GM21723 (cell line): Measurements from ENCODE around the gene ANKRD6.

Source experiments
- ATAC-seq: cut with Tn5 transposase; IDR thresholded peaks from one replicate; pipeline ENCODE4 v1.9.1; 2021; ENCODE audit warnings: mild to moderate bottlenecking, moderate library complexity; ENCODE audit not compliant: unreplicated experiment

Gene ANKRD6

DNA sequence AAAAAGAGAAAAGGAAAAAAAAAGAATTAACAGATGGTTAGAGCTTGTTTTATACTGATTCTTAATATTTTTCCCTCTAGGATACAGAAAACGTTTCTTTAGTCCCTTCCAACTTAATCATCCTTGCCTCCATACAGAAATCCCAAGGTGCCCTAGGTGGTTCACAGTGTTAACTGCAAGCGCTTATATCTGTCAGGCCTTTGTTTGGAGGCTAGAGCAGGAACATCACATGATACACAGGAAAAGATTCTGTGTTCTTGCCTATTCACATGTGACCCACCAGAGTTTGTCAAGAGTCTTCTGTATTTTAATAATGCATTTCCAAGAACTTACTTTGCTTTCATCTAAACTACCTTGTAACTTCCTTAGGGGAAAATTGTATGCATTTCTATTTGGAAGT, 31.3 kb downstream of the ANKRD6 start:
- no peak for ATAC-seq

DNA sequence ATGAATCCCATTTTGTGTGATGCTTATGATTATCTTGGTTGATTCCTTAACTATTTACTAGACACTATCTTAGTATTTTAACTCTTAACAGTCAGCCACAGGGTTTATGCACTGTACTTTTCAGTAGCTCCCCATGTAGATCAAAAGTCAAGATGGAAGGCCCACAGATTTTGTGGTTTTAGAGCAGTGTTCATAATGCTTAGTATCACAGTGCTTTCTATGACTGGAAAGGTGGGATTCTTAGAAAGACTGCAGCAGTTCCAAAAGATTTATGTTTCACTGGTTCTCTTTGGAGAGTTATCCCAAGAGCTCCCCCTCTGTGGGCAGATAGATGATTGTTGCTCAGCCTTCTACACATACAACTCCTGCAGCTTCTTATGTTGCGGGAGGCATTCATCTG, 34.5 kb downstream of the ANKRD6 start:
- no peak for ATAC-seq

DNA sequence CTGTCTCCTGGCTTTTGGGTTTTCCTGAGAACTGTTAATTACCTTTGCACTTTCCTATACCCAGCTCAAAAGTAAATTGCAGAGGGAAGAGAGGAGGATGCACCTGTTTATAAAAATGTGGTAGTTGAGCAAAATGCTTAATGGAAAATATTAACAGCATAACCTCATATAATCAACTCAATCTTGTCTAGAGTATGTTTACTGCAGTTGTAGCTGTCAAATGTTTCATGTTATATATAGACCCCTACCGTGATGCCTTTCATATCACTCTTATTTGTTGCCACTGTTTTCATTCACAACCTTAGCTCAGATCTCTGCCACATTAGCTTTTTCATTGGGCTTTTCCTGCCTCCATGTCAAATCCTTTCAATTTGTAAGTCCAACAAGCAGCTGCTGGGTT, 36.0 kb downstream of the ANKRD6 start:
- no peak for ATAC-seq

DNA sequence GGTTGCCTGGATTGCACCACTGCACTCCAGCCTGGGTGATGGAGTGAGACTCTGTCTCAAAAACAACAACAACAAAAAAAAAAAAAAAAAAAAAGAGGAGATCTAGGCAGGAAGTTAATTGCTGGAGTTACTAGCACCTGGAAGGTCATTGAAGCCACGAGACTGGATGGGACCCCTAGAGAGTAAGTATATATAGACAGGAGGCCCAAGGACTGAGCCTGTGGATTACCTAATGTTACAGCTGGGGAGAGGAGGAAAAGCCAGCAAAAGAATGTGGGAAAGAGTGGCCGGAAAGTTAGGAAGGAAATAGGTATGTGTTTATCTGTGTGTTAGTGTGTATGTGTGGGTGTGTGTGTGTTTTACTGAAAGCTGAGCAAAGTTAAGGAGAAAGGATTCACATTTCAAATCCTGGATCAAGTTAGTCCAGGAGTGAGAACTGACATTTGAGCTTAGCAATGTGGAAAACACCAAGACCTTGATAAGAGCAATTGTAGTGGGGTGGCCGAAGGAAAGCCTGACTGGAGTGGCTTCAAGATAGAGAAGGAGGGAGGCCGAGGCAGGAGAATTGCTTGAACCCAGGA, 38.4 kb downstream of the ANKRD6 start:
- ATAC-seq = no peak

DNA sequence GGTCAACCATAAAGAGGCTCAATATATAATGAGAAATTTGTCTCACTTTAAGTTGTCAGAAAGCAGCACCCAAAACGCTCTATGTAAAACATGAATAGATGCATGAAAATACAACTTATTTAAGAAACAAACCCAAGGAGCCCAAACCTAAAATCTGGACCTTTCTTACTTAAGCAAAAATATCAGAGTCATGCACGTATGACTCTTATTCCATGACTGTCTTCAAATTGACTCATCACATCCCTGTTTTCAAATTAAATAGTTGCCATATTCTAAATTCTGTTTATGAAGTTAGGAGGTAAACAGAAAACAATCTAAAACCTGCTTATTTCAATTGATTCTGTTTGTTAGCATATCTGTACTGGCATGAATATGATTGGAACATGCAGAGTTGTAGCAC, 42.1 kb downstream of the ANKRD6 start:
- no peak for ATAC-seq

DNA sequence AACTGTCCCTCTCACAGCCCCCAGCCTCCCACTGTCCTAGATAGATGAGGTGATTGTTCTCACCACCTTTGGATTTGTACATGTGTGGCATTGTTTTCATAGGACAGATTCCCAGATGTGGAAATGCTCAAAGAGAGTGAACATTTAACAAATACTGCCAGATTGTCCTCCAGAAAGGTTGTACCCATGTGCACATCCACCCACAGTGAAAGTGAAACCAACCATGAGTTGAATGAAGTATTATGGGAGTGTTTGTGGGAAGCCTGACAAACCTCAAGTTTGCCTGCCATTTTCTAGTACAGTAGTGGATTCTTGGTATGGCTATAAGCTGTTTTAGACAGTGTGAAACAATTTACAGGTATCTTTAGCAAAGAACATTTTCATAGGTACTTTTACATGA, 42.7 kb downstream of the ANKRD6 start:
- peak; percentile 66 for ATAC-seq

DNA sequence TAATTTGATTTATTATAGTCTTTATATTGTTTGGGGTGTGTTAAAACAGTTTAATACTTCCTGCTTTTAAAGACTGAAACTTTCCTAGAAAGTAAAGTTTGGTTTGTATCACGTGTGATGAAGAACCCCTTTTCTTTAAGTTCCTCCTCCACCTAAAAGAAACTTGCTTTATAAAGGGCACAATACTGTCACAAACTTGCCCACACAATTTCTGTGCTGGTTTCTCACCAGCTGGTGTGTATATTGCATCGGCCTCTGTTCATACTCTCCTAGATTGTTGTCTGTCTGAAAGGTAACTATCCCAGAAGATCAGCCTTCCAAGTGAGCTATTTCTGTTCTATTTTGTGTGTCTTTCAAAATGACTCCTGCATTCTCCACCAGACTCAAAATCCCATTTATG, 46.9 kb downstream of the ANKRD6 start:
- ATAC-seq = no peak

DNA sequence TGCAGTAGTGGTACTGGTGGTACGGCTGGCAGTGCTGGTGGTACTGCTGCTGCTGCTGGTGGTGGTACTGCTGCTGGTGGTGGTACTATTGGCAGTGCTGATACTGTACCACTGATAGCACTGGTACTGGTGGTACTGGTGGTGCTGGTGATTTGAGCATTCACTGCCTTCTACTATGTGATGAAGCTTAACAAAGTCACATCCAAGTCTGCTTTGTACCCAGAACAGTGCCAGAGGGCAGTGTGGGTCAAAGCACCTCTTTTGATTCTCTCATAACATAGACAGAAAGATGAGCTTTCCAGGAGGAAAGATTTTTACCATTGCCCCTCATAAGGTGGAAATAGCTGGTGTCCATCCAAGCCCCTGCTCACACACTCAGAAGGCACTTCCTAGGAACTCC, 48.7 kb downstream of the ANKRD6 start:
- no peak for ATAC-seq

DNA sequence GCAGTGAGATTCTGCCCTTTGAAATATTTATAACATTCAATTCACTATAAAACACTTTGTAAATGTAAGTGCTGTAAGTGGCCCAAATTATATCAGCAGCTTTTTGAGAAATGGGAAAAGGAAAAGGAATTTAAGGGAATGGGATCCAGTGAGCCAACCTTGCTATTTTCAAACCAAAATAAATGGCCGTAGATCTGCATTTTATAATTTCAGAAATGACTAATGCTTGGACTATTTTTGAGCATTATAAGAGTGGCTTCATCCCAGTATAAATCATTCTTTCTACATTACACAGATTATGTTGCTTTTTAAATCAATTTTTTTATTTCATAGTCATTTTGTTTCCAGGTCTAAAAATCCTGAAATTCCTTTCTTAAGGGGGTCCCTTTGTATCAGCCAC, 49.2 kb downstream of the ANKRD6 start:
- no peak for ATAC-seq

DNA sequence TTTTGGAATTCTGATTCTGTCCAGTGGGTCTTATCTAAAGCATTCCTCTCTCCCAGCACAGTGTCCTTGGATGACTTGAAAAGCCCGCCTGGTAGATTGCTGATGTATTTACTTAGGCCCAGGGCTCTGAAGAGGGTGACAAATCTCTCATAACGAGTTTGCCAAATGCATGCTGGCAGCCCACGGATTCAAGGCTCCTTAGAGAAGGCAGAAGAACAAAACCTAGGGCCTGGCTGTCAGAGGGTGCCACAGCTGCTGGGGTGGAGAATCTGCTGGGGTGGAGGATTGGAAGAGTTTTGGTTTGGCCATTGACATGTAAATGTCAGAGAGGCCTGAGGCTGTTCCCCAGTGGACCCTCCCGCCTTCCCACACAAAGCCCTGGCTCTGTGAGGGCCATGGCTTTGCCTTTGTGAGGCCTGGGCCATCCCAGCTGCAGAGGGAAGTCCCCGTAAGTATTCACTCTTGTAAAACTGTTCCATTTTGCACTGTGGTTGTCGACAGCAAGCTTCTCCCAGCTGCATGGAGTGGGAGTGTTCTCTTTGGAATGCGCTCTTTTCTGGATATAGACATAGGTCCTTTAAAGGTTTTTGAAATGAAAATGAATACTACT, 50.3 kb downstream of the ANKRD6 start:
- ATAC-seq = no peak

DNA sequence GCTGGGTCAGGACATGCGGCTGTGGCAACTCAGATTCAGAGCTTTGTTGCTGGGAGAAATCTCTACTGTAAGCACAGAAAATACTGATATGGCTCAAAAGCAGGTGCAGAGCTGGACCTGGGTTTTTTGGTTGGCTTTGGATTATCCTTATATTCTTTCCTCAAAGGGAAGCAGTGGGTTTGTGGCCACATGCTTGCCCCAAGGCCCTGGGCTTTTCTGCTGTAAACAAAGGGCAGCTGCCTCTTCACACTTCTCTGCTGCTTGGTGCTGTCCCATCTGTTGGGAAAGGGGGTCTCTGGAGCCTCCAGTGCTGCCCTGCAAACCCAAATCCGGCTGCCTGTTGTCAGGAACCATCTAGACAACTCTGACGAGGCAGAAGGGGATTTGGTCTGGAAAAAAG, 52.4 kb downstream of the ANKRD6 start:
- no peak for ATAC-seq

DNA sequence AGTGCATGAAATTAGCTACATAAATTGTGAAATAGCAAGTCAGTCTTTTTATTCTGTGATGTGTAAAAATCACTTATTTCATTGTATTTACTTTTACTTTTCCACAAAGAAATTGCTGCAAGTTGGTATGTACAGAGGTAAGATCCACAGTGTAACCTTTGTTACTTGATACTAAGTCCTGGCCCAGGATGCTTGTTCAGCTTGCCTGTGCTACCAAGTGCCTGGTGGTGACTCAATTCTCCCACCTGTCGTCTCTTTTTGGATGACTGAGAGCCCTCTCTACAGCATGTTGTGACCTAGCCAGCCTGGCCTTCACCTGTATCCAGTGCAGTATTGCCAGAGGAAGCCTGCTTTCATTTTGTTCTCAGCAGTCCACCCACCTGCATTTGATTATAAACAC, 54.9 kb downstream of the ANKRD6 start:
- ATAC-seq = no peak

DNA sequence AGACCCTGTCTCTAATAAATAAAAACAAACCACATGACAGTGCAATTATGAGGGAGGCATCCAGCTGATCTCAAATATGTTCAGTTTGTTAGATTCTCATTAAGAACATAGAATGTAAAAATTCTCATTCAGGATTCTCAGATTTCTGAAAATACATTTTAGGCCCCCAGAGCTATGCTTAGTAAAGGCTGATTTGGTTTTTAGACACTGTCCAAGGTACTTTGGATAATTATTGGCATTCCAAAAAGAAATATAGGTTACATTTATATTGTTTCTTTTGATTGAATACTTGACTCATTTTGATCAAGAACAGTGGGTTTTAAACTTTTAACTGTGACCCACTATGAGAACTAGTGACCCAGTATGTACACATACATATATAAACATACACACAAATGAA, 55.5 kb downstream of the ANKRD6 start:
- ATAC-seq = no peak

DNA sequence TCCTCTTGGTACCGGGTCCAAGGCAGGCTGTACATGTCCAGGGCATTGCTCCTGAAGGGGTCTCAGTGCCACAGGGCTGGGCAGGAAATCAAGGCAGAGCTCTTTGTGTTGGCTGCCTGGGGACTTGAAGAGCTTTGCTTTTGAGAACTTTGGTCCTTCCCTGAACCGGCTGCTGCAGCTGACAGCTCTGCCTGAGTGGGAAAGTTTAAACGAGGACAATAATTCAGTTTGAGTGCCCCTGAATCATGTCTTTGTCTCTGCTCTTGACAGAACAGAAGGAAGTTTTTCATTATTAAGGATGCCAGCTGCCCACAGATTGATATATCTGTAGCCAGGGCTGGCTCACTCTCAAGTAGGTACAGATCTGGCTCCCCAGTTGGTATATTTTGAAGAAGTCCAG, 56.1 kb downstream of the ANKRD6 start:
- no peak for ATAC-seq

DNA sequence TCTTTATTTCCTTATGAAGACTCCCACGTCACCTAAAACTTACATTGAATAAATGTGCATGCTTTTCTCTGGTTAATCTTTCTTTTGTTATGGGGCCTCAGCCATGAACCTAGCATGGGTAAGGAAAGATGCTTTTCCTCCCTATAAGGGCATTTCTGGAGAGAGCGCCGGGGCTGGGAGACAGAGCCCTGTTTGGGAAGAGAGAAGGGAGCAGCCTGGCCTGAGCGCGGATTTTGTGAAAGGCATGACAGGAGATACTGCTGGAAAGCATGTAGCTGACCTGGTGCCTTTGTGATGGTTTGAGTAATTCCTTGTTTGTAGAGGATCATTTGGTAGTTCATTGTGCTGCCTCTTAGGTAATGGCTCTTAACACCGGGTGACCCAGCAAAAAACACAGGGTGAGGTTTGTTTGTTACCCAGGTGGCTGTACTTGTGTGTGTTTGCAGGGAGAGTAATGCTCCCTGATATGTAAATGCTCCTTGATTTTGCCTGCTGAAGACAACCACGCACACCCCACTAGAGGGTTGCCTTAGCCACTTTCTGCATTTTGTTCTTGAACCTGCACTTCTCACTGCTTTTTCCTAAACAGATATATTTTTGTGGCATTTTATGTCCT, 59.2 kb downstream of the ANKRD6 start:
- ATAC-seq = no peak

DNA sequence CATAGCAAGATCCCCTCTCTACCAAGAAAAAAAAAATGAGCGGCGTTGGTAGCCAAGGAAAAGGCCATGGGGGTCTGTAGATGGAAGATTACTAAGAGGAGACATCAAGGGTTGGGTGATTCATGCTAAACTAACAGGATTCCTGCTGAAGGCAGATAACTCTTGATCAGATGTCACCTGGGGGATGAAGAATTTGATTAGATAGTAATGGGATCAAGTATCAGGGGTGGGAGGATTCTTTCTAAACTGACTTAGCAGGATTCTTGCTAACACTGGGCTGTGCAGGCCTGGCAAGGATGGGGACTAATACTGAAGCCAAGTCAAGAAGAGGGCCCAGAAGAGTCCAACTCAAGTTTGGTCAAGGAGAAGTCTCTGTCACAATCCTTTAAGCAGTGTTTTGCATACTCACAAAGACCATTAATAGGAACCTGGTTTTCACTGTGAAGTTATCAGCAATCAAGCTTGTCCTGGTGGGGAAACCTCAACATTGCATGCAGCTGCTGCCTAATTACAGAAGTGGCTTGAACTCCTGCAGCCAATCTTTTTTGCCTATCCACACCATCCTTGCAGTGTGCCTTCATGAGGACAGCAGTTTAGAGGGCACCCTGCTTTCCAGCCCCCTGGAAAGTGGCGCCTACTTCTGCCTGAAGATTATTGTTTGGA, 61.3 kb downstream of the ANKRD6 start:
- no peak for ATAC-seq

DNA sequence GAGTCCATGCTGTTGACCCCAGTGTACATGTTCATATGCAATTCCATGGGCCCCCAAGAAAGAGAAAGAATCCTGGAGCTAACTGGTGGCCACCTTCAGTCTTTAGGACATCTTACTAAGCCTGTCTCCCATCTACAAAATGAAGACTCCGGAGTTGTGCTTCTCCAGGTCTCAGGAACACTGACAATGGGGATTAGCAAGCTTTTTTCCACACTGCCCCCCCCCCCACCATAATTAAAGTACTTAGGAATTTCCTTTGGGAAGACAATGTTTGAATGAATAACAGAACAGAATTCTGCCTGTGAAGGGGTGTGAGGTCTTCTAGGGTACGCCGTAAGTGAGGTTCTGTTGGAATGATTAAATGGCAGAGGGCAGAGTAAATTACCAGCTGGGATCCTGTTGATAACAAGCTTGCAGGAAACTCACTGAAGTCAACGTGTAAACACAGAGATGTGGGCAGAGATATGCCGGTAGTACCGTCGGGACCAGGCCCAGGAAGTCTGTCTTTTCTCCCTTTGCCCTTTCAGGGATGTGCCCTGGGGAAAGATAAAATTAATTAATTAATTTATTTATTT, 63.1 kb downstream of the ANKRD6 start:
- no peak for ATAC-seq

DNA sequence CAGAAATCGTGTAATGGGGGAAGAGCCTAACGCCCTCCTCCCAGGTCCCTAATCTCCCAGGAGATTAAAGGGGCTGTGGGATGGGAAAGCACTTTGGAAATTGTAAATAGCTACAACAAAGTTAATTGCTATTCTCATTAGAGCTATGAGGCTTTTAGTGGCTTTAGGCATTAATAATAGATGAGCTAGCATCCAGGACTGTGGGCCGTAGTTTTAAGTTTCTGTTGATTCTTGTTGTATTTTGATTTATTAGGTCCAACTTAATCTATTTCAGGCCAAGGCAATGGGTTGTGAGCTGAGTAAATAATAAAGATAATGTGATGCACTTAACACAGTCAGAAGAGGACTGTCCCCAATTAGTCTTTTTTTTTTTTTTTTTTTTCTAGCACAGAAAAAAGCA, 67.7 kb downstream of the ANKRD6 start:
- no peak for ATAC-seq

DNA sequence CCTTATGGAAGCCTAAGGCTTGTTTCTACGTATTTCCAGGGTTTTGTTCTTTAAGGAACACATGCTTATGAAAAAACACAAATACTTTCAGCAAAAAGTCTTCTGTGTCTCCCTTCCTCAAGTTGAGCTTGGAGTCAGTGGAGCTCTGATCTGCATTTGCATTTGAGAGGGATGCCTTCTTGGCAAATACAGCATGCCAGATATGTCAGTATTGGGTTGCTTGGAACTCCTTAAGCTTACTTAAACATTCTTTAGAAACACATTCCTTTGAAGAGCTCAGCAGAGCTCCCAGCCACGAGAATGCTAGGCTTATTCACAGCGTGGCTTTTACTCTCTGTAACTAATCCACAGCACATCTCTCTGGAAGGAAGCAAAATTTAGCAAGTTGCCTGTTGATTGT, 68.3 kb downstream of the ANKRD6 start:
- ATAC-seq = no peak

DNA sequence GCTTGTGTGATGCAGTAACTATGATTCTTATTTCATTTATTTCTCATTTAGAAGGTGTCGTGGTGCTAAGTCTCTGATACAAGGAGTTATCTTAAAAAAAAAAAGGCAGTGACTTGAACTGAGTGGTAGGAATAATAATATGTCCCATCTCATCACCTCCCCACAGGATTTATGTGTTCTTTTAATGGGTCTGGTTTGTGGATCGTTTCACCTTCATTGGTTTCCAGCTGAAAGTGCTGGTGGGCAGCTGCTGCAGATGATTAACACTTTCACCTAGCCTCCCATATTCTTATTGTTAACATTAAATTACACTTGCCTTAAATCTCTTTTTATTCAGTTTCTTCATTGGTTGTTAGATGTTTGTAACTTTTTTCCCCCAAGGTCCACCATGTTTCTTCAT, 68.8 kb downstream of the ANKRD6 start:
- no peak for ATAC-seq

DNA sequence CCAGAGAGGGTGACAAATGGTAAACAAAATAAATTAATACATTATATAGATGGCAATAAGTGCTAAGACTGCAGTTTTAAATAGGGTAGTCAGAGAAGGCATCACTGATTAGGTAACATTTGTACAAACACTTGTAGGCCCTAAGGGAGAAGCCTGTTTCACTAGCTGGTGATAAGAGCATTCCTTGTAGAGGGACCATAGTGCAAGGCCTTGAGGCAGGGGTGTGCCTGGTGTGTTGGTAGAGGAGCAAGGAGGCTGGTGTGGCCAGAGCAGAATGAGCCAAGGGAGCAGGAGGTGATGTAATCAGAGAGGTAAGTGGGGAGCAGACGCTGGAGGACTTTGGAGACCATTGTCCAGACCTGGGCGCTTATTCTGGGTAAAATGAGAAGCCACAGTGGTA, 70.7 kb downstream of the ANKRD6 start:
- ATAC-seq = no peak

DNA sequence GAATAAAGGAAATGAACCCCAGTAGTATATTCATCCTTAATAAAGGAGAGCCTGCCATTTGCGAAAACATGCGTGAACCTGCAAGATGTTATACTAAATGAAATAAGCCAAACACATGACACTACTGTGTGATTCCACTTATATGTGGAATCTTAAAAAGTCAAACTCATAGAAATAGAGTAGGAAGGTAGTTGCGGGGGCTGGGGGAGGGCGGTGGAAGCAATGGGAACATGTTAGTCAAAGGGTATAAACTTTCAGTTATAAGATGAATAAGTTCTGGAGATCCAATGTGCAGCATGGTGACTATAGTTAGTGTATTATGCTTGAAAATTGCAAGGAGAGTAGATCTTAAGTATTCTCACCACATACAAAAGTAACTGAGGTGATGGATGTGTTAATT, 72.9 kb downstream of the ANKRD6 start:
- no peak for ATAC-seq
